Spleen (tissue), 11 donors: ENCODE measurements around the gene GLP2R. TPM values are rescaled to one million over a fixed set of nuclear protein-coding genes. Genes with fewer than 3 reads are reported as not detected.

Source experiments
- DNase-seq: peaks from one replicate; pipeline ENCODE4 v3.0.0-alpha.2; 2020
- H3K27ac ChIP-seq, 8 donors: fragments of 200-600 bp; sonication (generic) in 7 of 8; 1 replicate in 4 of 8; 2 replicates in 4 of 8; pipeline versions ENCODE4 v1.5.0 to v1.8.0; 2016 to 2021; ENCODE audit warnings: inconsistent platforms in 4 of 8, mild to moderate bottlenecking in 4 of 8, moderate library complexity in 1 of 8
- H3K27me3 ChIP-seq, 7 donors: fragments of 200-600 bp; sonication (generic) in 6 of 7; replicated peaks in 1 of 7; 1 replicate in 4 of 7; 2 replicates in 3 of 7; pipeline versions ENCODE4 v1.5.0 to v1.8.0; 2016 to 2021; ENCODE audit warnings: inconsistent platforms in 3 of 7, mild to moderate bottlenecking in 1 of 7
- H3K36me3 ChIP-seq, 6 donors: fragments of 200-600 bp; sonication (generic) in 5 of 6; 1 replicate in 4 of 6; 2 replicates in 2 of 6; pipeline versions ENCODE4 v1.5.0 to v1.8.0; 2016 to 2021; ENCODE audit warnings: inconsistent platforms in 2 of 6
- H3K4me1 ChIP-seq, 6 donors: fragments of 200-600 bp; sonication (generic) in 5 of 6; 1 replicate in 3 of 6; 2 replicates in 3 of 6; pipeline versions ENCODE4 v1.5.0 to v1.8.0; 2016 to 2021; ENCODE audit warnings: inconsistent platforms in 3 of 6
- H3K4me3 ChIP-seq, 8 donors: fragments of 200-600 bp; sonication (generic) in 7 of 8; 1 replicate in 4 of 8; 2 replicates in 4 of 8; pipeline versions ENCODE4 v1.5.0 to v1.8.0; 2016 to 2021; ENCODE audit warnings: inconsistent platforms in 4 of 8, mild to moderate bottlenecking in 4 of 8, moderate library complexity in 2 of 8
- H3K9me3 ChIP-seq, 8 donors: fragments of 200-600 bp; sonication (generic) in 7 of 8; 1 replicate in 4 of 8; 2 replicates in 4 of 8; pipeline versions ENCODE4 v1.5.0 to v1.8.0; 2016 to 2021; ENCODE audit warnings: inconsistent platforms in 4 of 8
- POLR2A ChIP-seq, 3 donors: fragments of 450-650 bp; IDR thresholded peaks; one replicate each; pipeline ENCODE4 v1.5.1; 2017; ENCODE audit warnings: antibody characterized with exemption in 3 of 3, mild to moderate bottlenecking in 1 of 3
- POLR2AphosphoS5 ChIP-seq, 3 donors: sonication (generic); formaldehyde crosslinking; IDR thresholded peaks; one replicate each; pipeline ENCODE4 v1.5.1; 2017; ENCODE audit warnings: antibody characterized with exemption in 3 of 3
- WGBS, 5 donors: extraction: QIAGEN DNeasy Blood & Tissue Kit in 3 of 5; methylation state at CpG; one replicate each; pipeline versions ENCODE4 v1.1.5 to v1.1.7; 2013 to 2018; 5-methylcytosine and 5-hydroxymethylcytosine counted together
- intact Hi-C: fragments of 100-400 bp; cut with DNase I; formaldehyde crosslinking; loops from one replicate; pipeline ENCODE4 v1.15.0; 2023; ENCODE audit warnings: low total_unique reads
- polyA plus RNA-seq, 3 donors: library from polyadenylated mRNA; stranded (reverse); fragments of 200-250 nt; gene quantifications; one replicate each; pipeline ENCODE4 v1.2.1, GENCODE V29; 2013
- total RNA-seq, 7 donors: library from RNA; depleted of rRNA in 3 of 7; stranded (reverse); fragments of >200 nt in 3 of 7; fragmentation: NEBNext Ultra II Directional in 4 of 7; extraction: Animal tissue kit (Norgen Biotek cat#: 25700) in 4 of 7; gene quantifications; one replicate each; pipeline versions ENCODE4 v1.1.0 to v1.2.1, GENCODE V29; 2016 to 2021
- TF ChIP-seq, protein P1 (sequence below), 11 experiments: fragments of 200-600 bp in 7 of 11; fragments of 450-650 bp in 4 of 11; sonication (generic) in 4 of 11; IDR thresholded peaks in 8 of 11; conservative IDR thresholded peaks in 3 of 11; 1 replicate in 7 of 11; 2 replicates in 4 of 11; pipeline versions ENCODE4 v1.4.0 to v1.8.0; 2016 to 2021; ENCODE audit warnings: antibody characterized with exemption in 11 of 11, inconsistent platforms in 4 of 11, mild to moderate bottlenecking in 1 of 11
- donor health status: healthy with polysubstance abuse.
- donor health status: DM: no; HTN: no; CAD: no; lungs with moderate emphysema.
- donor health status: DM: no; HTN: no; CAD: no.
- donor health status: Bipolar disorder and iron deficiency.
- donor health status: healthy.
- donor health status: DM: no; HTN: no; CAD: no.
- donor health status: DM: yes; HTN: yes; CAD: no.

The GLP2R gene
- total and polyA plus RNA-seq, 10 donors: 0.07 to 0.63 (median 0.15) TPM; not detected in 4

DNA sequence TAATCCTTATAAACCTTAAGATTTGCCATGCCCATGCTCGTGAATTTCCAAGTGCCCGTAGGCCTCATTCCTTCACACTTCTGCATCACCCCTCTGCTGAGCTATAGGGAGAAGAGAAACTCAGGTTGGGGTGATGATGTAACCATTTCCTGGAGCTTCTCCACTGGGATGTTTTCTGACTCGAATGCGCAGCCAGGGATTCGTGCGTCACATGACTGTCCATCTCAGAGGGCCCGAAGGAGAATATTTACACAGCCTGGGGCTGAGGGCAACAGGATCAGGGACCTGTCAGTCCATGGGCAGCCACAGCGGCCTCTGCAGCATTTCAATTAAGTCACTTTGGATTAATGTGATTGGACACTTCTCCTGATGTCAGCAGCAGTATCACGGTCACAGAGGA lies 12.6 kb upstream of the GLP2R start:
- Histone ChIP-seq H3K9me3 (no peaks in the 10 kb centered on the region), H3K4me1 (no peaks in the 10 kb centered on the region), H3K27ac (no peak overlapping the region), H3K4me3 (no peak overlapping the region), H3K36me3 (no peaks in the 10 kb centered on the region), H3K27me3 (peaks cover 0 to 29% (median 0%) of the 10 kb centered on the region in 7 donors)
- intact Hi-C loops: no loop called here
- WGBS, 5 donors: 76 to 88% (median 78%) methylated on average over 9 of the region's 9 CpGs
- TF ChIP-seq POLR2A (IDR thresholded peaks at IDR 0.05) (no peak), POLR2AphosphoS5 (IDR thresholded peaks at IDR 0.05) (no peak)
- TF ChIP-seq, protein P1, sequence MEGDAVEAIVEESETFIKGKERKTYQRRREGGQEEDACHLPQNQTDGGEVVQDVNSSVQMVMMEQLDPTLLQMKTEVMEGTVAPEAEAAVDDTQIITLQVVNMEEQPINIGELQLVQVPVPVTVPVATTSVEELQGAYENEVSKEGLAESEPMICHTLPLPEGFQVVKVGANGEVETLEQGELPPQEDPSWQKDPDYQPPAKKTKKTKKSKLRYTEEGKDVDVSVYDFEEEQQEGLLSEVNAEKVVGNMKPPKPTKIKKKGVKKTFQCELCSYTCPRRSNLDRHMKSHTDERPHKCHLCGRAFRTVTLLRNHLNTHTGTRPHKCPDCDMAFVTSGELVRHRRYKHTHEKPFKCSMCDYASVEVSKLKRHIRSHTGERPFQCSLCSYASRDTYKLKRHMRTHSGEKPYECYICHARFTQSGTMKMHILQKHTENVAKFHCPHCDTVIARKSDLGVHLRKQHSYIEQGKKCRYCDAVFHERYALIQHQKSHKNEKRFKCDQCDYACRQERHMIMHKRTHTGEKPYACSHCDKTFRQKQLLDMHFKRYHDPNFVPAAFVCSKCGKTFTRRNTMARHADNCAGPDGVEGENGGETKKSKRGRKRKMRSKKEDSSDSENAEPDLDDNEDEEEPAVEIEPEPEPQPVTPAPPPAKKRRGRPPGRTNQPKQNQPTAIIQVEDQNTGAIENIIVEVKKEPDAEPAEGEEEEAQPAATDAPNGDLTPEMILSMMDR (IDR thresholded peaks at IDR 0.05 in 8 of 11, conservative IDR thresholded peaks at IDR 0.05 in 3 of 11): no peak
- DNase-seq: no peak

DNA sequence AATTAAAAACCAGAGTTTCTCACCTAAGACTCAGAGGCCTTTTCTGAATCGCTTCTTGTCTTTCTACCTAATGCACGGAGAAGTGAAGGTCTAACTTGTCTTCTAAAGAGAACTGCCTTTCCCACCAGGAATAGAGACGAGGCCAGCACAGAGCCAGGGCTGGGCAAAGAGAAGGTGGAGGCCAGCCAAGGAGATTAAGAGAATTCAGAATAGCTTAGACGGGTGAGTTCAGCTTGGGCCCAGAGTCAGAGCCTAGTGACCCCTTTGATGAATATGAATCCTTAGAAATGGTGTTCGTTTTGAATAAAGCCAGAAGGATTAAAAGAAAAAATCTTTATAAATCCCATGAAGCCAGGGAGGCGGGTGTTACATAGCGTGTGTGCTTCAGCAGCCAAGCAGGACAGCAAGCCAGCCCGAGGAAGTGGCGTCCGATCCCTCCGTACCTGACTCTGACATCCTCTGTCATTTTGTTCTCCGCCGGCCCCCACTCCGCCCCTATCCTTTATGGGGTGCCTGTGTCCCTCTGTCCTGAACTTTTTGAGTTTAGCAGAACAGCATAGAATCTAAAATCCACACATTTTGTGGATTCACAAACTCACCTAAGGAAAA lies 11.3 kb upstream of the GLP2R start:
- no peak overlapping the region for H3K4me3 ChIP-seq
- H3K4me1 ChIP-seq: no peaks in the 10 kb centered on the region
- DNase-seq: no peak
- no peaks in the 10 kb centered on the region for H3K36me3 ChIP-seq
- WGBS, 5 donors: 77 to 90% (median 90%) methylated on average over 14 of the region's 14 CpGs
- TF ChIP-seq, protein P1 (IDR thresholded peaks at IDR 0.05 in 8 of 11, conservative IDR thresholded peaks at IDR 0.05 in 3 of 11): no peak
- TF ChIP-seq POLR2AphosphoS5 (IDR thresholded peaks at IDR 0.05): no peak
- no peak for TF ChIP-seq POLR2A (IDR thresholded peaks at IDR 0.05)
- no peak overlapping the region for H3K27ac ChIP-seq
- intact Hi-C loops: no loop called here
- H3K27me3 ChIP-seq: peaks cover 0 to 29% (median 0%) of the 10 kb centered on the region in 7 donors
- H3K9me3 ChIP-seq: no peaks in the 10 kb centered on the region

DNA sequence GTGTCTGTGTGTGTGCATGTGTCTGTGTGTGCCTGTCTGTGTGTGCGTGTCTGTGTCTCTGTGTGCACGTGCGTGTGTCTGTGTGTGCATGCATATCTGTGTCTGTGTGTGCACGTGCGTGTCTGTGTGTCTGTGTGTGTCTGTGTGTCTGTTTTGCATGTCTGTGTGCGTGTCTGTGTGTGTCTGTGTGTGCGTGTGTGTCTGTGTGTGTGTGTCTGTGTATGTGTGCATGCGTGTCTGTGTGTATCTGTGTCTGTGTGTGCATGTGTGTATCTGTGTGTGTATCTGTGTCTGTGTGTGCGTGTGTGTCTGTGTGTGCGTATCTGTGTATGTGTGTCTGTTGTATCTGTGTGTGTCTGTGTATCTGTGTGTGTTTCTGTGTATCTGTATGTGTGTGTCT lies 9.3 kb upstream of the GLP2R start:
- no peak for DNase-seq
- TF ChIP-seq, protein P1 (IDR thresholded peaks at IDR 0.05 in 8 of 11, conservative IDR thresholded peaks at IDR 0.05 in 3 of 11): no peak
- no peak for TF ChIP-seq POLR2AphosphoS5 (IDR thresholded peaks at IDR 0.05)
- WGBS, 5 donors: 55 to 93% (median 84%) methylated on average over 10 of the region's 10 CpGs

DNA sequence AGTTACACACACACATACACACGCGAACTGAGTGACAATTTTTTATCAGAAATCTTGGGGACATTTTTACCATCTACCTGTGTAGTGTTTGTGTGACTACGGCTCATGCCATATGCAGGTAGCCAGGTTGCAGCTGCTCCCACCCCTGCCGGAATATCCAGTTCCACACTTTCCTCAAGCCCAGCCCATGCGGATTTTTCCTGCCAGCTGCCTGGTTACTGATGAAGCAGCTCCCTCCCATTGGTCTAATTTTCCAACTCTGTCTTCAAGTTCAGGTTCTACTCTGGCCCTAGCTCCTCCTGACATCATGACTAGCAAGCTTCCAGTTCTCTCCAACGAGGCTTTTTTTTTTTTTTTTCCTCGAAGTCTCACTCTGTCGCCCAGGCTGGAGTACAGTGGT lies 8.6 kb upstream of the GLP2R start:
- Histone ChIP-seq H3K27ac (no peak overlapping the region), H3K4me3 (no peak overlapping the region), H3K4me1 (no peaks in the 10 kb centered on the region), H3K9me3 (no peaks in the 10 kb centered on the region), H3K36me3 (no peaks in the 10 kb centered on the region), H3K27me3 (peaks cover 0 to 16% (median 0%) of the 10 kb centered on the region in 7 donors)
- WGBS, 5 donors: 60 to 63% (median 62%) methylated on average over 8 of the region's 8 CpGs
- TF ChIP-seq POLR2AphosphoS5 (IDR thresholded peaks at IDR 0.05) (no peak), POLR2A (IDR thresholded peaks at IDR 0.05) (no peak)
- TF ChIP-seq, protein P1 (IDR thresholded peaks at IDR 0.05 in 8 of 11, conservative IDR thresholded peaks at IDR 0.05 in 3 of 11): no peak
- no peak for DNase-seq
- intact Hi-C loops: no loop called here

More for the DNA sequence above, 9.3 kb upstream of the GLP2R start:
- H3K4me3 ChIP-seq: no peak overlapping the region
- H3K4me1 ChIP-seq: no peaks in the 10 kb centered on the region
- no peaks in the 10 kb centered on the region for H3K9me3 ChIP-seq
- no peaks in the 10 kb centered on the region for H3K36me3 ChIP-seq
- intact Hi-C loops: no loop called here
- H3K27me3 ChIP-seq: peaks cover 0 to 16% (median 0%) of the 10 kb centered on the region in 7 donors
- no peak overlapping the region for H3K27ac ChIP-seq
